Measurements from ENCODE around the gene AKAP13. TPM values are rescaled to one million over a fixed set of nuclear protein-coding genes. Genes with fewer than 3 reads are reported as not detected.

Gene AKAP13
- total RNA-seq, 1 donor from 2014 or later, result 450 TPM

DNA sequence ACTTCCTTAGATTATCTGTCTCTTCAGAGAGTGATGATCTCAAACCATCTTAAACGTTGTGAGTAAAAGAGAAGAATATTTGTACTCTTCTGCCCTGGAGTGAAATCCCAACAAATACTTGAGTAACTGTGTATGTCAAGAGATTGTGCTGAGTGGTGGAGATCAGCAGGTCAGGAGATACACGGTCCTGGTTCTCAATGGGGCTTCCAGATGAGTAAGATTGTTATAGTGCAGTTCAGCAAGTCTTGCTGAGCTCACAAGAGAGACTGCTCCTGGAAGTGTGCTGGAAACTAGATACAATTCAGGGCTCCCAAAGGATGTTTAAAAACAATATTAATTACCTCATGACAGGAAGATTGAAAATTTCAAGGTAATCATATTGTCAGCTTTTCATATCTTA lies 184.3 kb downstream of the AKAP13 start:
- ATAC-seq (peak; percentile 30), DNase-seq (no peak)
- Histone ChIP-seq H3K27me3 (no peaks in the 10 kb centered on the region), H3K27ac (peak overlapping the region; percentile 28), H3K4me3 (no peak overlapping the region), H3K36me3 (peaks cover 5% of the 10 kb centered on the region), H3K9me3 (no peaks in the 10 kb centered on the region), H3K4me1 (peaks cover 13% of the 10 kb centered on the region)
- TF ChIP-seq, protein P1, sequence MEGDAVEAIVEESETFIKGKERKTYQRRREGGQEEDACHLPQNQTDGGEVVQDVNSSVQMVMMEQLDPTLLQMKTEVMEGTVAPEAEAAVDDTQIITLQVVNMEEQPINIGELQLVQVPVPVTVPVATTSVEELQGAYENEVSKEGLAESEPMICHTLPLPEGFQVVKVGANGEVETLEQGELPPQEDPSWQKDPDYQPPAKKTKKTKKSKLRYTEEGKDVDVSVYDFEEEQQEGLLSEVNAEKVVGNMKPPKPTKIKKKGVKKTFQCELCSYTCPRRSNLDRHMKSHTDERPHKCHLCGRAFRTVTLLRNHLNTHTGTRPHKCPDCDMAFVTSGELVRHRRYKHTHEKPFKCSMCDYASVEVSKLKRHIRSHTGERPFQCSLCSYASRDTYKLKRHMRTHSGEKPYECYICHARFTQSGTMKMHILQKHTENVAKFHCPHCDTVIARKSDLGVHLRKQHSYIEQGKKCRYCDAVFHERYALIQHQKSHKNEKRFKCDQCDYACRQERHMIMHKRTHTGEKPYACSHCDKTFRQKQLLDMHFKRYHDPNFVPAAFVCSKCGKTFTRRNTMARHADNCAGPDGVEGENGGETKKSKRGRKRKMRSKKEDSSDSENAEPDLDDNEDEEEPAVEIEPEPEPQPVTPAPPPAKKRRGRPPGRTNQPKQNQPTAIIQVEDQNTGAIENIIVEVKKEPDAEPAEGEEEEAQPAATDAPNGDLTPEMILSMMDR (IDR thresholded peaks at IDR 0.05), result no peak
- intact Hi-C loops (cut with DNase I), result no loop called here

DNA sequence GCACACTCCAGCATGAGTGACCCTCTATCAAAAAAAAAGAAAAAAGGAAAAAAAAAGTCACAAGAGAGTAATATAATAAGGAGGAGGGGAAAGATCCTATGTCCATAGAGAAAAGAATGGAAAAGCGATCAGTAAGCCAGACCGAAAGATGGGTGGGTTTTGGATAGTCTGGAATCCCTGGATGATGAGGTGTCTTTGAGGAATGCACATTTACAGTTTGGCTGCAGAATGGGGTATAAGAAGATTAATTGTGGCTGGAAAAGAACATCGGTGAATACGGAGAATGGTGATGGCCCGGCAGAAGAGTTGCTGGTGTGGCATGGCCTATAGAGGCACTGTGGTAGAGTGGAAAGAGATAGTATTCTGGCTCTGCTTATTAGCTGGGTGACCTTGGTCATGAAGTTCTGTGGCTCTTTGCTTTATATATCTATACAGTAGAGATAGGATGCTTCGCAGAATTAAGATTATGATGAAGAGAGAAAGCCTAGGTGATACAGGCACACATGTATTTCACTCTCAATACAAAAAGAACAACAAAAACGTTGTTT lies 187.9 kb downstream of the AKAP13 start:
- H3K27me3 ChIP-seq, result no peaks in the 10 kb centered on the region
- peaks cover 16% of the 10 kb centered on the region for H3K4me1 ChIP-seq
- intact Hi-C loops (cut with DNase I), result no loop called here
- peak overlapping the region; percentile 3 for H3K27ac ChIP-seq
- H3K36me3 ChIP-seq, result no peaks in the 10 kb centered on the region
- TF ChIP-seq, protein P1 (IDR thresholded peaks at IDR 0.05), result no peak
- H3K9me3 ChIP-seq, result no peaks in the 10 kb centered on the region
- no peak for ATAC-seq
- DNase-seq, result no peak
- no peak overlapping the region for H3K4me3 ChIP-seq

DNA sequence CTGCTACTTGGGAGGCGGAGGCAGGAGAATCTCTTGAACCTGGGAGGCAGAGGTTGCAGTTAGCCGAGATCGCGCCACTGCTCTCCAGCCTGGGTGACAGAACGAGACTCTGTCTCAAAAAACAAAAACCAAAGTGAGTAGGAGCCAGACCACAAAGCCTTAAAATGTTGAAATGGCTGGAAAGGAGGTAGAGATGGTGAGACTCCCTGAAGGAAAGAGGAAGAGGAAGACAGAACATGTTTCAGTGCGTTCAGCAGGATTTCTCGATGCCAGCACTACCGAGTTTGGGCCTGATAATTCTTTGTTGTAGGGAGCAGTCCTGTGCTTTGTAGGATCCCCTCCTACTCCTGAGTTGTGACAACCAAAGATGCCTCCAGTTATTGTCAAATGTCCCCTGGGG lies 189.9 kb downstream of the AKAP13 start:
- Histone ChIP-seq H3K4me1 (peaks cover 10% of the 10 kb centered on the region), H3K9me3 (no peaks in the 10 kb centered on the region), H3K4me3 (no peak overlapping the region), H3K27me3 (no peaks in the 10 kb centered on the region), H3K27ac (peak overlapping the region; percentile 49), H3K36me3 (no peaks in the 10 kb centered on the region)
- TF ChIP-seq, protein P1 (IDR thresholded peaks at IDR 0.05), result no peak
- ATAC-seq (peak; percentile 78), DNase-seq (no peak)
- intact Hi-C loops (cut with DNase I), result no loop called here

DNA sequence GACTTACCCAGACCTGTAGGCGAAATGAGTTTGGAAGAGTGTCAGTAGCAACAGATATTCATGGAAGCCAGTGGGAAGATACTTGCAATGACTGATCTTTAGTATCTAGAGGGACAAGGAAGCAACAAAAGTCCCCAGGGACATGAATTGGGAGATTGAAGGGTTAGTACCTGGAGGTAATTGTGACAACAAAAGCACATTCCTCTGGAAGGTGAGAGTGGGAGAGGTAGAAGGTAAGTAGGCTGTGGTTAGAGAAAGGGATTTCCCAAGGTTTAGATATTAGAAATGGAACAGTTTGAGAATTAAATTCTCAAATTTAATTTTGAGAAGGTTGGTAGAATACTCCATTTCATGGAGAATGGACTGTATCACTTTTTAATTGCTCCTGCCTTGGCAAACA lies 191.4 kb downstream of the AKAP13 start:
- intact Hi-C loops (cut with DNase I), result no loop called here
- Histone ChIP-seq H3K4me1 (peaks cover 17% of the 10 kb centered on the region), H3K9me3 (no peaks in the 10 kb centered on the region), H3K27ac (no peak overlapping the region), H3K36me3 (peaks cover 11% of the 10 kb centered on the region), H3K4me3 (no peak overlapping the region), H3K27me3 (no peaks in the 10 kb centered on the region)
- TF ChIP-seq, protein P1 (IDR thresholded peaks at IDR 0.05), result no peak
- DNase-seq (no peak), ATAC-seq (peak; percentile 43)

DNA sequence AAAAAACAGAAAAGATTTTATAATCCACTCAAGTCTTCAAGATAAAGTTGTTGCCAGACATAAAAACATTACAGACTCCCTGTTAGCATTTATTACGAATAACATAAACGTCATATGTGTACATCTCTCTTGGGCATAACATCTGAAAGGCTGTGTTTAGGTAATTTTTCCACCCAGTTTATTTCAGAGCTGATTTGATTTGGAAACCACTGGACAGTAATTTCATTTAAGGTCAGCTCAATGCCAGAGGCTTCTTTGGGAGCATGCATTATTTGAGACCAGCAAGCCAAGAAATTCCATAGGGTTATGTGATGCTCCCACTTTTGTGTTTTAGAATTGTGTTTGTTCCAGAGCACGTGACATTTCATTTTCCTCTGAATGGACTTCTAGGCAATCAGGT lies 196.0 kb downstream of the AKAP13 start:
- ATAC-seq (no peak), DNase-seq (no peak)
- H3K27me3 ChIP-seq, result no peaks in the 10 kb centered on the region
- no peak overlapping the region for H3K27ac ChIP-seq
- H3K36me3 ChIP-seq, result peaks cover 34% of the 10 kb centered on the region
- no peaks in the 10 kb centered on the region for H3K9me3 ChIP-seq
- TF ChIP-seq, protein P1 (IDR thresholded peaks at IDR 0.05), result no peak
- intact Hi-C loops (cut with DNase I), result no loop called here
- H3K4me1 ChIP-seq, result peaks cover 47% of the 10 kb centered on the region
- no peak overlapping the region for H3K4me3 ChIP-seq
